ENCODE measurements around the gene BEAN1.

BEAN1 gene

GRCh38 chr16:66427036-66427860, at the start of gene BEAN1:
Gene BEAN1, plus strand, starts transcription at chr16:66427295. Its CDS starts 10,382 bp downstream, at chr16:66437677.
- DNase-seq: no peak

- no peak for DNase-seq
Observed at GRCh38 chr16:66377324-66377723, 49.8 kb upstream of the BEAN1 start.

- DNase-seq: no peak
Observed at GRCh38 chr16:66378741-66379570, 48.1 kb upstream of the BEAN1 start.

GRCh38 chr16:66379571-66379941, 47.5 kb upstream of the BEAN1 start:
- no peak for DNase-seq

- no peak for DNase-seq
Observed at GRCh38 chr16:66380421-66380820, 46.7 kb upstream of the BEAN1 start.

- no peak for DNase-seq
Observed at GRCh38 chr16:66381585-66382170, 45.4 kb upstream of the BEAN1 start.

GRCh38 chr16:66382171-66382965, 44.7 kb upstream of the BEAN1 start:
- DNase-seq: no peak

GRCh38 chr16:66382966-66383299, 44.2 kb upstream of the BEAN1 start:
- DNase-seq: no peak

- no peak for DNase-seq
Observed at GRCh38 chr16:66383551-66383950, 43.5 kb upstream of the BEAN1 start.

GRCh38 chr16:66385415-66385814, 41.7 kb upstream of the BEAN1 start:
- DNase-seq: no peak

GRCh38 chr16:66386629-66387622, 40.2 kb upstream of the BEAN1 start:
- DNase-seq: no peak

GRCh38 chr16:66387817-66388332, 39.2 kb upstream of the BEAN1 start:
- DNase-seq: no peak

GRCh38 chr16:66388350-66389139, 38.5 kb upstream of the BEAN1 start:
- no peak for DNase-seq

- no peak for DNase-seq
Observed at GRCh38 chr16:66389256-66390176, 37.6 kb upstream of the BEAN1 start.

- DNase-seq: no peak
Observed at GRCh38 chr16:66390346-66391108, 36.6 kb upstream of the BEAN1 start.

- DNase-seq: no peak
Observed at GRCh38 chr16:66391726-66392670, 35.1 kb upstream of the BEAN1 start.

GRCh38 chr16:66395806-66396555, 31.1 kb upstream of the BEAN1 start:
- no peak for DNase-seq
